ENCODE measurements around the gene BMPR2. TPM values are rescaled to one million over a fixed set of nuclear protein-coding genes. Genes with fewer than 3 reads are reported as not detected.

The BMPR2 gene
- polyA plus RNA-seq, 1 donor (not counting 4 experiments of a cell fraction or from before 2014, with no cell fraction given): 31.9 TPM

DNA sequence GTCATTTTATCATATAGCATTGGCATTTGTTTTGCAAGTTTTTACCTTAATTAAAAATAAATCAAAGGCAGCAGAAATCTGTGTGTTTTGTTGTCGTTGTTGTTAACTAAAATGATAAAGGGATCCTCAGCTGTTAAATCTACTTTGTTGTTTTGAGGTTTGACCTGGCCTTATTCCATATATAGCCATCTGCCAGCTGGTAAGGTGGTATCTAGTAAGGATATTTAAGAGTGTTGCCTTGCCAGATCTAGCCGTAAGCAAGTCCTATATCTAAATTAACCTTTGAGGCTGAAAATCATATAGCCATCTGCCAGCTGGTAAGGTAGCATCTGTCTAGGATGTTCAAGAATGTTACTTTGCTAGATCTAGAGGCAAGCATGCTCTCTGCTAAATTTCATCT is 56.6 kb downstream of the BMPR2 start:
- TF ChIP-seq, protein P1, sequence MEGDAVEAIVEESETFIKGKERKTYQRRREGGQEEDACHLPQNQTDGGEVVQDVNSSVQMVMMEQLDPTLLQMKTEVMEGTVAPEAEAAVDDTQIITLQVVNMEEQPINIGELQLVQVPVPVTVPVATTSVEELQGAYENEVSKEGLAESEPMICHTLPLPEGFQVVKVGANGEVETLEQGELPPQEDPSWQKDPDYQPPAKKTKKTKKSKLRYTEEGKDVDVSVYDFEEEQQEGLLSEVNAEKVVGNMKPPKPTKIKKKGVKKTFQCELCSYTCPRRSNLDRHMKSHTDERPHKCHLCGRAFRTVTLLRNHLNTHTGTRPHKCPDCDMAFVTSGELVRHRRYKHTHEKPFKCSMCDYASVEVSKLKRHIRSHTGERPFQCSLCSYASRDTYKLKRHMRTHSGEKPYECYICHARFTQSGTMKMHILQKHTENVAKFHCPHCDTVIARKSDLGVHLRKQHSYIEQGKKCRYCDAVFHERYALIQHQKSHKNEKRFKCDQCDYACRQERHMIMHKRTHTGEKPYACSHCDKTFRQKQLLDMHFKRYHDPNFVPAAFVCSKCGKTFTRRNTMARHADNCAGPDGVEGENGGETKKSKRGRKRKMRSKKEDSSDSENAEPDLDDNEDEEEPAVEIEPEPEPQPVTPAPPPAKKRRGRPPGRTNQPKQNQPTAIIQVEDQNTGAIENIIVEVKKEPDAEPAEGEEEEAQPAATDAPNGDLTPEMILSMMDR (optimal IDR thresholded peaks at IDR 0.05 in 1 of 3, IDR thresholded peaks at IDR 0.05 in 1 of 3, conservative IDR thresholded peaks at IDR 0.05 in 1 of 3; ENCODE audit: extremely low read depth in 1 of 3, insufficient read depth in 2 of 3, low read length in 3 of 3): no peak
- TF ChIP-seq EZH2 (IDR thresholded peaks at IDR 0.05; ENCODE audit: low read length): no peak
- DNase-seq (ENCODE audit: low read depth, low spot score): no peak
- Histone ChIP-seq H3K27me3 (ENCODE audit: control insufficient read depth, extremely low read depth, insufficient read depth, low read length) (no peaks in the 10 kb centered on the region), H3K9ac (ENCODE audit: control insufficient read depth, extremely low read depth, insufficient read depth, low read length) (no peak overlapping the region), H3K27ac (ENCODE audit: control insufficient read depth, insufficient read depth, low read length) (no peak overlapping the region), H4K20me1 (ENCODE audit: control insufficient read depth, extremely low read depth, insufficient read depth, low read length) (no peaks in the 10 kb centered on the region), H3K4me2 (ENCODE audit: control insufficient read depth, extremely low read depth, insufficient read depth, low read depth, low read length) (no peak overlapping the region), H3K9me3 (ENCODE audit: control insufficient read depth, low read depth, low read length) (no peaks in the 10 kb centered on the region), H2AFZ (ENCODE audit: control insufficient read depth, low read length) (no peak overlapping the region), H3K4me3 (ENCODE audit: control insufficient read depth in 2 of 3, extremely low read depth in 1 of 3, insufficient read depth in 2 of 3, low read depth in 1 of 3, low read length in 3 of 3) (no peak overlapping the region), H3K36me3 (ENCODE audit: control insufficient read depth in 2 of 2, extremely low read depth in 1 of 2, insufficient read depth in 2 of 2, low read length in 2 of 2) (no peaks in the 10 kb centered on the region), H3K79me2 (ENCODE audit: control insufficient read depth, insufficient read depth, low read length) (peaks cover 26% of the 10 kb centered on the region), H3K9me1 (ENCODE audit: control insufficient read depth, extremely low read depth, insufficient read depth, low read length) (no peaks in the 10 kb centered on the region), H3K4me1 (ENCODE audit: control insufficient read depth, extremely low read depth, insufficient read depth, low read length) (no peaks in the 10 kb centered on the region)
- dilution Hi-C loops (cut with MboI; ENCODE audit: extremely low pct_ligation_motif_present, low sequenced_read_pairs): no loop called here
- FAIRE-seq: no peak

- Histone ChIP-seq H3K4me1 (ENCODE audit: control insufficient read depth, extremely low read depth, insufficient read depth, low read length) (no peaks in the 10 kb centered on the region), H3K27me3 (ENCODE audit: control insufficient read depth, extremely low read depth, insufficient read depth, low read length) (no peaks in the 10 kb centered on the region), H3K4me2 (ENCODE audit: control insufficient read depth, extremely low read depth, insufficient read depth, low read depth, low read length) (no peak overlapping the region), H3K36me3 (ENCODE audit: control insufficient read depth in 2 of 2, extremely low read depth in 1 of 2, insufficient read depth in 2 of 2, low read length in 2 of 2) (no peaks in the 10 kb centered on the region), H3K27ac (ENCODE audit: control insufficient read depth, insufficient read depth, low read length) (no peak overlapping the region), H3K4me3 (ENCODE audit: control insufficient read depth in 2 of 3, extremely low read depth in 1 of 3, insufficient read depth in 2 of 3, low read depth in 1 of 3, low read length in 3 of 3) (no peak overlapping the region), H4K20me1 (ENCODE audit: control insufficient read depth, extremely low read depth, insufficient read depth, low read length) (no peaks in the 10 kb centered on the region), H2AFZ (ENCODE audit: control insufficient read depth, low read length) (no peak overlapping the region), H3K79me2 (ENCODE audit: control insufficient read depth, insufficient read depth, low read length) (peaks cover 25% of the 10 kb centered on the region), H3K9me3 (ENCODE audit: control insufficient read depth, low read depth, low read length) (no peaks in the 10 kb centered on the region), H3K9me1 (ENCODE audit: control insufficient read depth, extremely low read depth, insufficient read depth, low read length) (no peaks in the 10 kb centered on the region), H3K9ac (ENCODE audit: control insufficient read depth, extremely low read depth, insufficient read depth, low read length) (no peak overlapping the region)
- FAIRE-seq (no peak), DNase-seq (ENCODE audit: low read depth, low spot score) (no peak)
- dilution Hi-C loops (cut with MboI; ENCODE audit: extremely low pct_ligation_motif_present, low sequenced_read_pairs): no loop called here
- TF ChIP-seq, protein P1 (optimal IDR thresholded peaks at IDR 0.05 in 1 of 3, IDR thresholded peaks at IDR 0.05 in 1 of 3, conservative IDR thresholded peaks at IDR 0.05 in 1 of 3; ENCODE audit: extremely low read depth in 1 of 3, insufficient read depth in 2 of 3, low read length in 3 of 3): no peak
- TF ChIP-seq EZH2 (IDR thresholded peaks at IDR 0.05; ENCODE audit: low read length): no peak
Observed at GRCh38 chr2:202434472-202434871, 58.3 kb downstream of the BMPR2 start.

All from keratinocyte (primary cell).